Neutrophil (primary cell): Measurements from ENCODE around the gene UIMC1.

Experiments
- H3K27ac ChIP-seq: fragments of 200-600 bp; sonication (generic); 2 replicates; pipeline ENCODE4 v1.5.1; 2016; ENCODE audit warnings: mild to moderate bottlenecking, moderate library complexity
- H3K27me3 ChIP-seq: fragments of 200-600 bp; sonication (generic); 2 replicates; pipeline ENCODE4 v1.6.0; 2016; ENCODE audit warnings: mild to moderate bottlenecking
- H3K36me3 ChIP-seq: fragments of 200-600 bp; sonication (generic); 2 replicates; pipeline ENCODE4 v1.5.1; 2017
- H3K4me1 ChIP-seq, 2 experiments: fragments of 200-600 bp in 1 of 2; sonication (generic) in 1 of 2; 1 replicate in 1 of 2; 2 replicates in 1 of 2; pipeline versions ENCODE4 v1.5.1 to v1.6.1; 2013 to 2016; ENCODE audit warnings: low read depth in 1 of 2, low read length in 1 of 2, mild to moderate bottlenecking in 1 of 2, moderate library complexity in 1 of 2; ENCODE audit not compliant: control insufficient read depth in 1 of 2, insufficient read depth in 1 of 2
- H3K4me3 ChIP-seq, 2 experiments: fragments of 200-600 bp in 1 of 2; sonication (generic) in 1 of 2; 1 replicate in 1 of 2; 2 replicates in 1 of 2; pipeline ENCODE4 v1.5.1; 2013 to 2016; ENCODE audit warnings: low read depth in 1 of 2, low read length in 1 of 2, mild to moderate bottlenecking in 1 of 2, moderate library complexity in 1 of 2
- H3K9me3 ChIP-seq: fragments of 200-600 bp; sonication (generic); 2 replicates; pipeline ENCODE4 v1.5.1; 2016
- CTCF ChIP-seq: fragments of 200-600 bp; sonication (generic); IDR thresholded peaks from 2 replicates; pipeline ENCODE4 v1.5.1; 2016; ENCODE audit warnings: antibody characterized with exemption

UIMC1 gene

GRCh38 chr5:176868126-176868525, 138.5 kb downstream of the UIMC1 start:
- no peak overlapping the region for H3K27ac ChIP-seq
- H3K9me3 ChIP-seq = no peaks in the 10 kb centered on the region
- no peaks in the 10 kb centered on the region for H3K36me3 ChIP-seq
- peaks cover 0 to 7% of the 10 kb centered on the region in 2 experiments for H3K4me1 ChIP-seq
- H3K4me3 ChIP-seq = no peak overlapping the region
- no peak for TF ChIP-seq CTCF
- peaks cover 58% of the 10 kb centered on the region for H3K27me3 ChIP-seq

- Histone ChIP-seq H3K9me3 (no peaks in the 10 kb centered on the region), H3K4me1 (peaks cover 0 to 7% of the 10 kb centered on the region in 2 experiments), H3K27ac (no peak overlapping the region), H3K36me3 (no peaks in the 10 kb centered on the region), H3K27me3 (peaks cover 71% of the 10 kb centered on the region), H3K4me3 (no peak overlapping the region)
- TF ChIP-seq CTCF = no peak
These were observed 139.8 kb downstream of the UIMC1 start for GRCh38 chr5:176866707-176867310.

GRCh38 chr5:176865964-176866363, 140.6 kb downstream of the UIMC1 start:
- no peak overlapping the region for H3K27ac ChIP-seq
- H3K9me3 ChIP-seq = no peaks in the 10 kb centered on the region
- no peak for TF ChIP-seq CTCF
- peaks cover 80% of the 10 kb centered on the region for H3K27me3 ChIP-seq
- no peaks in the 10 kb centered on the region for H3K36me3 ChIP-seq
- H3K4me1 ChIP-seq = peaks cover 0 to 7% of the 10 kb centered on the region in 2 experiments
- no peak overlapping the region for H3K4me3 ChIP-seq

GRCh38 chr5:176864755-176865154, 141.8 kb downstream of the UIMC1 start:
- H3K27me3 ChIP-seq = peaks cover 90% of the 10 kb centered on the region
- no peaks in the 10 kb centered on the region for H3K36me3 ChIP-seq
- H3K27ac ChIP-seq = no peak overlapping the region
- H3K4me1 ChIP-seq = no peaks in the 10 kb centered on the region
- no peak overlapping the region for H3K4me3 ChIP-seq
- no peaks in the 10 kb centered on the region for H3K9me3 ChIP-seq
- no peak for TF ChIP-seq CTCF

GRCh38 chr5:176863765-176864098, 142.8 kb downstream of the UIMC1 start:
- no peak overlapping the region for H3K4me3 ChIP-seq
- no peak overlapping the region for H3K27ac ChIP-seq
- no peaks in the 10 kb centered on the region for H3K4me1 ChIP-seq
- no peaks in the 10 kb centered on the region for H3K36me3 ChIP-seq
- TF ChIP-seq CTCF = no peak
- no peaks in the 10 kb centered on the region for H3K9me3 ChIP-seq
- peaks cover 92% of the 10 kb centered on the region for H3K27me3 ChIP-seq
